Esophagus muscularis mucosa (tissue), 4 donors: ENCODE measurements around the gene CMTM8. TPM values are rescaled to one million over a fixed set of nuclear protein-coding genes. Genes with fewer than 3 reads are reported as not detected.

Experiments
- DNase-seq: peaks from one replicate; pipeline ENCODE4 v3.0.0-alpha.2; 2017; ENCODE audit errors: extremely low spot score
- H3K27ac ChIP-seq, 4 donors: fragments of 200-600 bp; sonication (generic); replicated peaks in 1 of 4; 1 replicate in 3 of 4; 2 replicates in 1 of 4; pipeline ENCODE4 v1.5.1; 2016 to 2019; ENCODE audit warnings: mild to moderate bottlenecking in 1 of 4
- H3K27me3 ChIP-seq, 4 donors: fragments of 200-600 bp; sonication (generic); one replicate each; pipeline versions ENCODE4 v1.5.1 to v1.6.0; 2016 to 2019
- H3K36me3 ChIP-seq, 4 donors: fragments of 200-600 bp; sonication (generic); one replicate each; pipeline ENCODE4 v1.5.1; 2016 to 2019
- H3K4me1 ChIP-seq, 4 donors: fragments of 200-600 bp; sonication (generic); one replicate each; pipeline ENCODE4 v1.5.1; 2016 to 2019
- H3K4me3 ChIP-seq, 4 donors: fragments of 200-600 bp; sonication (generic); 1 replicate in 2 of 4; 2 replicates in 2 of 4; pipeline ENCODE4 v1.5.1; 2016 to 2019; ENCODE audit warnings: mild to moderate bottlenecking in 4 of 4, moderate library complexity in 1 of 4
- H3K9me3 ChIP-seq, 4 donors: fragments of 200-600 bp; sonication (generic); 1 replicate in 3 of 4; 2 replicates in 1 of 4; pipeline ENCODE4 v1.5.1; 2016 to 2019
- EP300 ChIP-seq: sonication (generic); formaldehyde crosslinking; IDR thresholded peaks from one replicate; pipeline ENCODE4 v1.6.1; 2017; ENCODE audit warnings: antibody characterized with exemption
- POLR2A ChIP-seq: fragments of 450-650 bp; IDR thresholded peaks from one replicate; pipeline ENCODE4 v1.6.1; 2017; ENCODE audit warnings: antibody characterized with exemption, moderate library complexity, mild to moderate bottlenecking, low read depth
- POLR2AphosphoS5 ChIP-seq, 2 donors: sonication (generic); formaldehyde crosslinking; IDR thresholded peaks; one replicate each; pipeline ENCODE4 v1.6.1; 2017; ENCODE audit warnings: antibody characterized with exemption in 2 of 2
- WGBS: methylation state at CpG from one replicate; pipeline ENCODE4 v1.1.5; 2018; 5-methylcytosine and 5-hydroxymethylcytosine counted together
- intact Hi-C: fragments of 100-400 bp; cut with DNase I; formaldehyde crosslinking; loops from one replicate; pipeline ENCODE4 v1.15.1; 2023
- small RNA-seq, 3 donors: library from RNA; depleted of rRNA; stranded (forward); fragments of <200 nt; gene quantifications; one replicate each; pipeline ENCODE3, GENCODE V24; 2016
- total RNA-seq, 4 donors: library from RNA; depleted of rRNA; stranded (reverse); fragments of >200 nt; gene quantifications; one replicate each; pipeline versions ENCODE4 v1.1.0 to v1.2.1, GENCODE V29; 2016
- TF ChIP-seq, protein P1 (sequence below), 3 experiments: fragments of 200-600 bp in 2 of 3; fragments of 450-650 bp in 1 of 3; sonication (generic) in 2 of 3; IDR thresholded peaks; one replicate each; pipeline ENCODE4 v1.5.1; 2017 to 2019; ENCODE audit warnings: antibody characterized with exemption in 3 of 3, mild to moderate bottlenecking in 2 of 3, moderate library complexity in 1 of 3

The CMTM8 gene
- total RNA-seq, 4 donors from 2014 or later, result 1.7 to 4.2 (median 3.8) TPM

DNA sequence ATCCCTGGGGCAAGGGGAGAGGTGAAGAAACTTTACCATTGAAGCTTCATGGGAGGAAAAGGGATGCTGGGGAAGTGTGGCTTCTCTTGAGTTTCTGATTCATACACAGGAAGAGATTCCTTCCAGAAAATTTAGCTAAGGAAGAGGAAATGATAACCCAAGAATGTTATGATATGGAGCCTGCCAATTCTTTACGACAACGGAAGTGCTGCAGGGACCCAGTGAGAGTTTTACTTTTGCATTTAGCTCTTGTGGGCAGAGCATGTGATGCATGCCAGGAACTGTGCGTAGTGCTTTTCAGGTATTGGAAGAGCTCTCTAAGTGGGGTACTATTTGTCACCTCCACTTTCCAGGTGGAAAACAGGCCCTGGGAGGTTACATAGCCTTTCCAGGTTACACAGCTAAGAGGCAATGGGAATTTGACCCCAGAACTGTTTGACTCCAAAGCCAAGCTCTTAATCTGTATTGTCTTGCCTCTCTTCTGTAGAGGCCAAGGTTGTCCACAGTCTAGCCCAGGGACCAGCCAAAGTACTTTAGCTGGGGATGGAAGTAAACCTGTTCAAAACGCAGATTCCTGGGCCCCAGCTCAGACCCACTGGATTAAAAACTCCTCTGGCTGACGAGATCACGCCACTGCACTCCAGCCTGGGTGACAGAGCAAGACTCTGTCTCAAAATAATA lies 176.2 kb downstream of the CMTM8 start:
- 88% methylated on average over 5 of the region's 6 CpGs for WGBS
- peak; percentile 47 to 48 for TF ChIP-seq POLR2AphosphoS5 (IDR thresholded peaks at IDR 0.05)
- TF ChIP-seq, protein P1, sequence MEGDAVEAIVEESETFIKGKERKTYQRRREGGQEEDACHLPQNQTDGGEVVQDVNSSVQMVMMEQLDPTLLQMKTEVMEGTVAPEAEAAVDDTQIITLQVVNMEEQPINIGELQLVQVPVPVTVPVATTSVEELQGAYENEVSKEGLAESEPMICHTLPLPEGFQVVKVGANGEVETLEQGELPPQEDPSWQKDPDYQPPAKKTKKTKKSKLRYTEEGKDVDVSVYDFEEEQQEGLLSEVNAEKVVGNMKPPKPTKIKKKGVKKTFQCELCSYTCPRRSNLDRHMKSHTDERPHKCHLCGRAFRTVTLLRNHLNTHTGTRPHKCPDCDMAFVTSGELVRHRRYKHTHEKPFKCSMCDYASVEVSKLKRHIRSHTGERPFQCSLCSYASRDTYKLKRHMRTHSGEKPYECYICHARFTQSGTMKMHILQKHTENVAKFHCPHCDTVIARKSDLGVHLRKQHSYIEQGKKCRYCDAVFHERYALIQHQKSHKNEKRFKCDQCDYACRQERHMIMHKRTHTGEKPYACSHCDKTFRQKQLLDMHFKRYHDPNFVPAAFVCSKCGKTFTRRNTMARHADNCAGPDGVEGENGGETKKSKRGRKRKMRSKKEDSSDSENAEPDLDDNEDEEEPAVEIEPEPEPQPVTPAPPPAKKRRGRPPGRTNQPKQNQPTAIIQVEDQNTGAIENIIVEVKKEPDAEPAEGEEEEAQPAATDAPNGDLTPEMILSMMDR (IDR thresholded peaks at IDR 0.05), result no peak
- H3K9me3 ChIP-seq, result no peaks in the 10 kb centered on the region
- H3K27ac ChIP-seq, result peak overlapping the region in 3 of 4 donors; percentile 5 to 65 (median 55)
- H3K36me3 ChIP-seq, result no peaks in the 10 kb centered on the region
- peaks cover under 1 to 20% (median 5%) of the 10 kb centered on the region in 4 donors for H3K4me1 ChIP-seq
- no peak for DNase-seq
- intact Hi-C loops, result no loop called here
- H3K27me3 ChIP-seq, result no peaks in the 10 kb centered on the region
- no peak overlapping the region for H3K4me3 ChIP-seq

DNA sequence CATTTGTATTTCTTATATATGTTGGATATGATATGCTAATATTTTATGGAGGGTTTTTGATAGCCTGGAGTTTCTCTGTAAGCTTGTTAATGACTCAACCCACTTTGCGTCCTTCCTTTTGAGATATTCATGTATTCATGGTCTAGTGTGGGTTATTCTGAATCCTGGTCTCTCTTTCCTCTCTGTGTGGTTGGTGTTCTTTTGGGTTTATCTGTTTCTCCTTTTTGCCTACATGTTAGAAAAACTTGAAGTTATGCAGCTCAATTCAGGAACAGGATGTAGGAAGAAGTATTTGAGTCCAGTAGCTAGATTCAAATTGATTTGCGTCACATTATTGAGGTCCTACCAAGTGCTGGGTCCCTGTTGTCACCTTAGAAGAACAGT lies 181.3 kb downstream of the CMTM8 start:
- no peak for DNase-seq
- Histone ChIP-seq H3K27ac (peak overlapping the region in 2 of 4 donors; percentile 65 to 75), H3K4me3 (no peak overlapping the region), H3K4me1 (peaks cover 35 to 48% (median 42%) of the 10 kb centered on the region in 4 donors), H3K36me3 (no peaks in the 10 kb centered on the region), H3K9me3 (no peaks in the 10 kb centered on the region), H3K27me3 (no peaks in the 10 kb centered on the region)
- intact Hi-C loops, result no loop called here
- WGBS, result 81% methylated on average over 2 of the region's 2 CpGs
- TF ChIP-seq, protein P1 (IDR thresholded peaks at IDR 0.05), result no peak
- TF ChIP-seq EP300 (no peak), POLR2A (no peak), POLR2AphosphoS5 (IDR thresholded peaks at IDR 0.05) (no peak)

Small RNA genes lying within 50 kb of the gene (small RNA-seq; reads per million reads assigned to genes)
- 0 reads per million in 3 donors for gene AC097639.2

Other genes starting within 250 kb of the CMTM8 start
- 100 to 1,000 TPM in 1 of 4 donors, 10 to 100 TPM in 3; 75.6 to 117 (median 79.7) TPM for gene GPD1L, start 132.1 kb upstream of the CMTM8 start, total RNA-seq
- 10 to 100 TPM in 1 of 4 donors, 1 to 10 TPM in 3; 8.2 to 10.8 (median 8.5) TPM for gene CMTM7, start 153.2 kb downstream of the CMTM8 start, total RNA-seq